NCI-H226 (cell line): ENCODE results near the gene OLA1.
"Not testable (repeated sequence)": the region's sequence is repeated elsewhere in the genome, so short reads cannot be mapped to it uniquely, and the experiment has no call there.

Experiments used
- DNase-seq: peaks from one replicate; pipeline ENCODE4 v3.0.0-alpha.2; 2015

Gene OLA1

GRCh38 chr2:174248187-174248997 is at the start of gene OLA1:
Gene OLA1, minus strand, starts transcription at chr2:174248532. Its CDS starts 1,717 bp downstream, at chr2:174246815.
- DNase-seq: peak; percentile 91

- DNase-seq: no peak
Measured at GRCh38 chr2:174292908-174293307, 44.6 kb upstream of the OLA1 start.

DNA sequence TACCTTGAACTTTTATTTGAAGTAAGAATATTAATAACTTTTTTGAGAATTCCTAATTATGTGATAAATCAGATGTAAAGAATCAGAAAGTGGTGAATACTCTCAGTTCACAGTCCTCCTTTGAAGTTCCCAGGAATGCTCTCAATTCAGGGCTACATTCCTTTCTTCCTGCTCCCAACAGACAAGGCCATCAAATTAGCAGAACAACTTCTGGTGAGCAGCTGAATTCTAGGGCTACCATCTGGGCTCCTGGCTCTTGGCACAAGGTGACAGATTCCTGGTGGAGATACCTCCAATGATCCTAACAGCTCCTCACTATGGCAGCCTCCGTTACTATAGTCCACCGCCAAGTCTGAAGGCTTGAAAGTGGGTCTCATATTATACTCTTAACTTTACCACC is 37.8 kb upstream of the OLA1 start:
- no peak for DNase-seq

- no peak for DNase-seq
Measured at GRCh38 chr2:174282441-174282840, 34.1 kb upstream of the OLA1 start.

- DNase-seq: no peak
Measured at GRCh38 chr2:174281736-174282135, 33.4 kb upstream of the OLA1 start.

GRCh38 chr2:174280596-174280995 is 32.3 kb upstream of the OLA1 start:
- no peak for DNase-seq

GRCh38 chr2:174270263-174270662 is 21.9 kb upstream of the OLA1 start:
- DNase-seq: not testable (repeated sequence)

DNA sequence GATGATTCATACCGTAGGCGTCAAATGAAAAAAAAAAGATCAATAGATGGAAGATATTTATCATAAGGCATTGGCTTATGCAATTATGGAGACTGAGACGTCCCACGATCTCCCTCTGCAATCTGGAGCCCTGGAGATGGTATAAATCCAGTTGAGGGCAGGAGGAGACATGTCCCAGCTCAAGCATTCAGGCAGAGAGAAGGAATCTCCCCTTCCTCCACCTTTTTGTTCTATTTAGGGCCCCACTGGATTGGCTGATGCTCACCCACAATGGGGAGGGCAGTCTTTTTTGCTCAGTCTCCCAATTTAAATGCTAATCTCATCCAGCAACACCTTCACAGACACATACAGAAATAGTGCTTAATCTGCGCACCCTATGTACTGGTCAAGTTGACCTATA is 18.0 kb upstream of the OLA1 start:
- no peak for DNase-seq

GRCh38 chr2:174263997-174264396 is 15.7 kb upstream of the OLA1 start:
- peak; percentile 90 for DNase-seq

DNA sequence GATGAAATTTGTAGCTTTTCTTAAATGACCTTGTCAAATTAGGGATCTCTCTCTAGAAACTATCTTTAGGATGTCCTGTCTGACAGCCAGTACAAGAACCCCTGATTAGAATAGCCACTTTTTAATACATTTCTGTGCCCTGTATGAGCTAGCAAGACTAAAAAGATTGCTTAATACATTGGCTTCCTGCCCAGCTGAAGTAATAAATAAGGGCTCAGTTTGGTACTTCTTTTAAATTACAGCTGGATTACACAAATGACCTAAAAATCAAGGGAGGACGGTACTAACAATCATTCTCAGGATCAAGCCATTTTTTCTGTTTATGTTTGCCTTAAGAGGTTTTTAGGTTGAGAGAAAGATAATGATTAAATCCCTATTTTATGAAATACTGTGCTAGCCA is 11.6 kb upstream of the OLA1 start:
- DNase-seq: peak; percentile 47

GRCh38 chr2:174254267-174254666 is 5.9 kb upstream of the OLA1 start:
- DNase-seq: no peak

DNA sequence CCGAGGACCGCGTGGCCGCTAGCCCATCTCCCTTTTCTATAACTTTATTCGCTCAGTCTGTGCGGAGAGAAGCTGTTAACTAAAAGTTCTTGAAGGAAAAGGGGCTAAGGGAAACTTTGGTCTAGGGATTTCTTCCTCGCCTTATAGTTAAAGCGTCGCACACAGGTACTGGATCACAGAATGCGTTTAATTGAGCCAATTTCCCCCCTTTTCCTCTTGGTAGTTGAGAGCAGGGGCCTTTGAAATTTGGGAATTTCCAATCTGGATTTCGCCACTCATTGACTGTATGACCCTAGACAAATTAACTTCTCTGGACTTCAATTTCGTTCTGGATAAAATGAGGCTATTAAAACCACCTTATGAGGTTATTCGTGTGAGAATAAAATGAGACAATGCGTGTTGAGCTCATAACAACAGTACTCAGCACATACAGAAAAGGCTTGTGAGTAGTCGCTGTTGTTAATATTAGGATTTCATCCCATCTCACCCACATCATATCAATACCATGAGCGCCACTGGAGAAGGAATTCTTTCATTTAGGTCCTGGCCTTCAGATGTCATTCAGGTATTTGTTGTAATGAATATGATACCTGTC is 763 bp upstream of the OLA1 start:
- DNase-seq: no peak

DNA sequence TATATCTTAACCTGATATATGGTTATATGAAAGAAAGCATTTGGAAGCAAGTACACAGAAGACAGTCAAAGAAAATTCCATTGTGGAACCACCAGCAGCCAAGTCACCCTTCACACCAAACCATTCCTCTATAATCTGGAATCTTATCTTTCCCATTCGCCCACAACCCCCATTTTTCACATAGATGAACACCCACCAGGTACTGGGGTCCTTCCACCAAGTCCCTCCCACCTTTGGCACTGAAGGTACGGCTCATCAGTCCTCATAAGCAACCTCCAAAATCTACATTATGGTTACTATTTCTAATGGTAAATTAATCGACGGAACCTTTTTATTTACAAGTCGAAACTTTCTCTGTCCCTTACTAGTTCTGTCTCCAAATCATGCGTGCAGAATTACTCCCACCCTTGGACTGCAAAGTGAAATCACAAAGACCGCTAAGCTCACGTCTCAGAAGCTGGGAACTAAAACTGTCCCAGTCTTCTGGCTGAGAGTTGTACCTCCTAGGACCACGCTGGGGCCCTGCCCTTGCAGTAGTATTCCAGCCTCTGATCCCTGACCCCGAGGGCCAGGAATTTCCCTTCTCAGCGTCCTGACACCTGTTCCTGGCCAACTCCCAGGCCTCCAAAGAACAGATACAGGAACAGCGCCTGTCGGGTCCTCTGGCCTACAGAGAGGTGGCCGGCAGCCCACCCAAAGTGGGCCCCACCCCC is 702 bp downstream of the OLA1 start:
- DNase-seq: no peak

DNA sequence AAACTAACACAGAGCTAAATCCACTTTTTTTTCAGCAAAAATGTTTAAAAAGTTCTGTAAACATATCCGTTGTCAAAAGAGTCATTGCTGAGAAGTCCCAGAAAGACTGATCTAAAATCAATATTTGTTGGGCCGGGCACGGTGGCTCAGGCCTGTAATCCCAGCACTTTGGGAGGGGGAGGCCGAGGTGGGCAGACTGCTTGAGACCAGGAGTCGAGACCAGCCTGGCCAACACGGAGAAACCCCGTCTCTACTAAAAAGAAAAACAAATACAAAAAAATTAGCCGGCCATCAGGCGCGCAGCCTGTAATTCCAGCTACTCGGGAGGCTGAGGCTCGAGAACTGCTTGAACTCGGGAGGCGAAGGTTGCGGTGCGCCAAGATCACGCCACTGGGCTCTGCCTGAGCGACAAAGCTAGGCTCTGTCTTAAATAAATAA is 1.4 kb downstream of the OLA1 start:
- DNase-seq: no peak

GRCh38 chr2:174245628-174246027 is 2.7 kb downstream of the OLA1 start:
- not testable (repeated sequence) for DNase-seq

- DNase-seq: no peak
Measured at GRCh38 chr2:174245065-174245464, 3.3 kb downstream of the OLA1 start.

- DNase-seq: no peak
Measured at GRCh38 chr2:174243812-174244211, 4.5 kb downstream of the OLA1 start.

GRCh38 chr2:174240097-174240496 is 8.2 kb downstream of the OLA1 start:
- no peak for DNase-seq

DNA sequence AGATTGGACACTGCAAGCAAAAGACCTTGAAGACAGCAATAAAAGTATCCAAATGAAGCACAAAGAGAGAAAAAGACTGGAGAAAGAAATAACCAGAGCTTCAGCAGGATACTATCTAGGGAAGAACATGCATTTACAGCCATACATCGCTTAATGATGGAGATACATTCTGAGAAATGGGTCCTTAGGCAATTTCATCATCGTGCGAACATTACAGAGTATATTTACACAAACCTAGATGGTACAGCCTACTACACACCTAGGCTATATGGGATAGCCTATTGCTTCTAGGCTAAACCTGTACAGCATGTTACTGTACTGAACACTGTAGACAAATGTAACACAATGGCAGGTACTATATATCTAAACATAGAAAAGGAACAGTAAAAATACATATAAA is 11.9 kb downstream of the OLA1 start:
- DNase-seq: no peak

- no peak for DNase-seq
Measured at GRCh38 chr2:174235680-174236079, 12.7 kb downstream of the OLA1 start.

DNA sequence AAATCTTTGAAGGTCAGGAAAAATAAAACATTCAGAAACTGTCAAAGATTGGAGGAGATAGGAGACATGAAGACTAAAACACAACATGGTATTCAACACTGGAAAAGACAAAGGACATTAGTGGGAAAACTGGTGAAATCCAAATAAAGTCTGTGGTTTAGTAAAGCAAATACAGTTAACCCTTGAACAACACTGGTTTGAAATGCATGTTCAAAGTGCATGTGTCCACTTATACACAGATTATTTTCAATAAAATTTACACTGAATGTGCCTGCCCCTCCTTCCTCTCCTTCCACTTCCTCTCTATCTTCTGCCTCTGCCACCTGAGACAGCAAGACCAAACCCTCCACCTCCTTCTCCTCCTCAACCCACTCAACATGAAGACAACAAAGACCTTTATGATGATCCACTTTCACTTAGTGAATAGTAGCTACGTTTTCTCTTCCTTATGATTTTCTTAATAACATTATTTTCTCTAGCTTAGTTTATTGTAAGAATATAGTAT is 14.5 kb downstream of the OLA1 start:
- no peak for DNase-seq

DNA sequence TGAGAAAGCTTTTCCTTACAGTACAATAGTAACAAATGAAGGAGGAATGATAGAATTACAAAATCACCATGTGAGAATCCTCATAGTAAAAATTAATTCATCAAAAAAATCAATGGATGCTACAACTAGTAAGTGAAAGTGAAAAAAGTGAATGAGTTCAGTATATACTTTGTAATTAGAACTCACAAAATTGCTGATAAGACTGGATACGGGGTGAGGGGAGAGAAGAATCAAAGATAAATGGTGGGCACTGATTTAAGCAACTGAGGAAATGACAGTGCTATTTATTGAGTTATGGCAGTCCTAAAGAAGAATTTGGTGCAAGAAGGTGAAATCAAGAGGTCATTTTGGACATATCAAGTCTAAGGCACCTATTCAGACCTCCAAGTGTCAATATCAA is 20.6 kb downstream of the OLA1 start:
- no peak for DNase-seq

DNA sequence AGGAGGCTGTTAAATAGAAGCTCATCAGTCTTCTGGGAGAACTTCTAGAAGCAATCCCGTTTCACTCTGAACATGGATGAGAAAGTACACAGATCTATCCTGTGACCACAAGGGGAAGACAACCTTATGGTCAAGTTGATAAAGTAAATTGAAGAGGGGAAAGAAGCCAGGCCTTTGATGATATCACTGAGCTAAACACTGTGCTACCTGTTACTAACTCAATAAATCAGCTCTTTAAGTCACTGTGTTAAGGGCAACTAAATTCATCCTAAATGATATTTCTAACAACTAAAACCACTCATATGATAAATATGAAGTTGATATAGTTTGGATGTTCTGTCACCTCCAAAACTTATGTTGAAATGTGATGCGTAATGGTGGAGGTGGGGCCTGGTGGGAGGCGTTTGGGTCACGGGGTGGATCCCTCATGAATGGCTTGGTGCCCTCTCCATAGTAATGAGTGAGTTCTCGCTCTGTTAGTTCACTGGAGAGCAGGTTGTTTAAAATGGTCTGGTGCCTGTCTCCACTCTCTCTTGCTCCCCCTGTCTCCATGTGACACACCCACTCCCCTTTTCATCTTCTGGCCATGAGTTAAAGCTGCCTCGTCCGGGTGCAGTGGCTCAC is 23.6 kb downstream of the OLA1 start:
- DNase-seq: no peak
